SHP77 treated with DMSO at 0.1 percent for 48 hours (cell line): ENCODE data around the gene LAMC3.

Experiments used
- DNase-seq: peaks from one replicate; lab custom pipeline; 2025; lab: John Stamatoyannopoulos, UW

Gene LAMC3

GRCh38 chr9:131078427-131079366 is 69.7 kb downstream of the LAMC3 start:
- DNase-seq, result no peak

- DNase-seq, result no peak
Measured at GRCh38 chr9:131080589-131080988, 71.6 kb downstream of the LAMC3 start.

- DNase-seq, result no peak
Measured at GRCh38 chr9:131081868-131082267, 72.9 kb downstream of the LAMC3 start.

GRCh38 chr9:131082774-131083512 is 74.0 kb downstream of the LAMC3 start:
- DNase-seq, result no peak

- no peak for DNase-seq
Measured at GRCh38 chr9:131084661-131085369, 75.8 kb downstream of the LAMC3 start.

GRCh38 chr9:131085370-131086122 is 76.6 kb downstream of the LAMC3 start:
- DNase-seq, result no peak

- DNase-seq, result no peak
Measured at GRCh38 chr9:131087354-131087893, 78.5 kb downstream of the LAMC3 start.

GRCh38 chr9:131090025-131090787 is 81.2 kb downstream of the LAMC3 start:
- DNase-seq, result no peak

- DNase-seq, result no peak
Measured at GRCh38 chr9:131091352-131091992, 82.5 kb downstream of the LAMC3 start.

- no peak for DNase-seq
Measured at GRCh38 chr9:131092030-131092429, 83.1 kb downstream of the LAMC3 start.

- DNase-seq, result no peak
Measured at GRCh38 chr9:131092548-131093440, 83.8 kb downstream of the LAMC3 start.

- DNase-seq, result no peak
Measured at GRCh38 chr9:131094015-131094414, 85.0 kb downstream of the LAMC3 start.

- DNase-seq, result no peak
Measured at GRCh38 chr9:131094622-131095021, 85.6 kb downstream of the LAMC3 start.

GRCh38 chr9:131095666-131096268 is 86.8 kb downstream of the LAMC3 start:
- DNase-seq, result no peak

GRCh38 chr9:131096269-131097125 is 87.5 kb downstream of the LAMC3 start, which contains the start of gene AIF1L:
Gene AIF1L (plus strand): TSS chr9:131096531. CDS start chr9:131096630, 99 bp downstream.
- DNase-seq, result no peak

GRCh38 chr9:131097126-131097947 is 88.4 kb downstream of the LAMC3 start:
- DNase-seq, result no peak

GRCh38 chr9:131097948-131098278 is 88.9 kb downstream of the LAMC3 start:
- DNase-seq, result no peak
